Skeletal muscle cell (primary cell): ENCODE data around the gene NOC4L.
"Not testable (repeated sequence)": the region's sequence is repeated elsewhere in the genome, so short reads cannot be mapped to it uniquely, and the experiment has no call there.

Experiments
- DNase-seq: peaks from one replicate; pipeline ENCODE4 v3.0.0-alpha.2; 2010; ENCODE audit warnings: low read depth
- H3K4me3 ChIP-seq: 2 replicates; pipeline ENCODE4 v1.5.1; 2011; ENCODE audit warnings: low read depth, mild to moderate bottlenecking, control low read depth, low read length, moderate library complexity

NOC4L gene

GRCh38 chr12:132118876-132119275 is 25.4 kb upstream of the NOC4L start:
- no peak overlapping the region for H3K4me3 ChIP-seq
- DNase-seq: no peak

- no peak overlapping the region for H3K4me3 ChIP-seq
- no peak for DNase-seq
These were observed 23.0 kb upstream of the NOC4L start for GRCh38 chr12:132121283-132121682.

- DNase-seq: no peak
These were observed 20.1 kb upstream of the NOC4L start for GRCh38 chr12:132123970-132124765.

GRCh38 chr12:132124766-132125425 is 19.4 kb upstream of the NOC4L start:
- no peak overlapping the region for H3K4me3 ChIP-seq
- no peak for DNase-seq

More at GRCh38 chr12:132123970-132124765, 20.1 kb upstream of the NOC4L start:
- no peak overlapping the region for H3K4me3 ChIP-seq

GRCh38 chr12:132125736-132126135 is 18.5 kb upstream of the NOC4L start:
- H3K4me3 ChIP-seq: no peak overlapping the region
- DNase-seq: no peak

- no peak for DNase-seq
- H3K4me3 ChIP-seq: no peak overlapping the region
These were observed 17.2 kb upstream of the NOC4L start for GRCh38 chr12:132127041-132127440.

- DNase-seq: no peak
- H3K4me3 ChIP-seq: no peak overlapping the region
These were observed 15.2 kb upstream of the NOC4L start for GRCh38 chr12:132129007-132129406.

- no peak for DNase-seq
- no peak overlapping the region for H3K4me3 ChIP-seq
These were observed 13.6 kb upstream of the NOC4L start for GRCh38 chr12:132130690-132131089.

GRCh38 chr12:132131229-132131628 is 13.0 kb upstream of the NOC4L start:
- H3K4me3 ChIP-seq: no peak overlapping the region
- DNase-seq: no peak

GRCh38 chr12:132131952-132132351 is 12.3 kb upstream of the NOC4L start:
- DNase-seq: no peak
- no peak overlapping the region for H3K4me3 ChIP-seq

GRCh38 chr12:132132609-132133430 is 11.4 kb upstream of the NOC4L start:
- no peak for DNase-seq
- H3K4me3 ChIP-seq: no peak overlapping the region

- DNase-seq: no peak
- no peak overlapping the region for H3K4me3 ChIP-seq
These were observed 10.2 kb upstream of the NOC4L start for GRCh38 chr12:132133952-132134652.

- DNase-seq, H3K4me3 ChIP-seq: not testable (repeated sequence)
These were observed 9.5 kb upstream of the NOC4L start for GRCh38 chr12:132134653-132135183.

- DNase-seq, H3K4me3 ChIP-seq: not testable (repeated sequence)
These were observed 8.0 kb upstream of the NOC4L start for GRCh38 chr12:132136226-132136625.

- H3K4me3 ChIP-seq: no peak overlapping the region
- no peak for DNase-seq
These were observed 6.7 kb upstream of the NOC4L start for GRCh38 chr12:132137483-132138125.

- no peak overlapping the region for H3K4me3 ChIP-seq
- no peak for DNase-seq
These were observed 5.1 kb upstream of the NOC4L start for GRCh38 chr12:132138941-132139871.

GRCh38 chr12:132139912-132140311 is 4.3 kb upstream of the NOC4L start:
- H3K4me3 ChIP-seq: no peak overlapping the region
- DNase-seq: no peak

GRCh38 chr12:132140501-132140900 is 3.8 kb upstream of the NOC4L start:
- no peak for DNase-seq
- H3K4me3 ChIP-seq: no peak overlapping the region
